Activated CD8-positive, alpha-beta memory T cell treated with anti-CD3 and anti-CD28 coated beads, Interleukin-2, amount 50 U/mL, for 1 hour (primary cell): ENCODE measurements around the gene SLC2A14.
"Not testable (repeated sequence)": the region's sequence is repeated elsewhere in the genome, so short reads cannot be mapped to it uniquely, and the experiment has no call there.

Experiments used
- DNase-seq: peaks from one replicate; pipeline ENCODE4 v3.0.0-alpha.2; 2020; ENCODE audit errors: extremely low read depth

Gene SLC2A14

GRCh38 chr12:7834701-7835100, 38.0 kb downstream of the SLC2A14 start:
- no peak for DNase-seq

GRCh38 chr12:7833831-7834230, 38.9 kb downstream of the SLC2A14 start:
- DNase-seq, result no peak

- not testable (repeated sequence) for DNase-seq
These were observed 39.5 kb downstream of the SLC2A14 start for GRCh38 chr12:7833201-7833600.

- peak; percentile 3 for DNase-seq
These were observed 40.5 kb downstream of the SLC2A14 start for GRCh38 chr12:7832059-7832696.

GRCh38 chr12:7829737-7830136, 43.0 kb downstream of the SLC2A14 start:
- DNase-seq, result not testable (repeated sequence)

GRCh38 chr12:7825754-7826153, 47.0 kb downstream of the SLC2A14 start:
- not testable (repeated sequence) for DNase-seq

- DNase-seq, result peak; percentile 13
These were observed 65.7 kb downstream of the SLC2A14 start for GRCh38 chr12:7806863-7807487.

GRCh38 chr12:7806319-7806718, 66.4 kb downstream of the SLC2A14 start:
- not testable (repeated sequence) for DNase-seq

- DNase-seq, result no peak
These were observed 71.3 kb downstream of the SLC2A14 start for GRCh38 chr12:7801460-7801859.

- not testable (repeated sequence) for DNase-seq
These were observed 73.9 kb downstream of the SLC2A14 start for GRCh38 chr12:7798750-7799308.

- DNase-seq, result no peak
These were observed 74.9 kb downstream of the SLC2A14 start for GRCh38 chr12:7797698-7798398.

- DNase-seq, result not testable (repeated sequence)
These were observed 75.4 kb downstream of the SLC2A14 start for GRCh38 chr12:7797269-7797668.

GRCh38 chr12:7793211-7793610, 79.5 kb downstream of the SLC2A14 start:
- DNase-seq, result no peak

- not testable (repeated sequence) for DNase-seq
These were observed 83.7 kb downstream of the SLC2A14 start, which contains the start of gene NANOG for GRCh38 chr12:7788884-7789528. NANOG (plus strand) TSS chr12:7789402; CDS start chr12:7789615, 213 bp downstream.

- no peak for DNase-seq
These were observed 84.4 kb downstream of the SLC2A14 start for GRCh38 chr12:7788294-7788660.

- no peak for DNase-seq
These were observed 85.0 kb downstream of the SLC2A14 start for GRCh38 chr12:7787574-7788293.

- DNase-seq, result no peak
These were observed 88.0 kb downstream of the SLC2A14 start for GRCh38 chr12:7784701-7785100.

GRCh38 chr12:7783433-7783832, 89.3 kb downstream of the SLC2A14 start:
- not testable (repeated sequence) for DNase-seq

GRCh38 chr12:7782055-7782454, 90.7 kb downstream of the SLC2A14 start:
- DNase-seq, result no peak

GRCh38 chr12:7781274-7781673, 91.4 kb downstream of the SLC2A14 start:
- no peak for DNase-seq

GRCh38 chr12:7769999-7770398, 102.7 kb downstream of the SLC2A14 start:
- DNase-seq, result no peak
